NOMO-1 treated with dmso at 0.1 percent for 144 hours (cell line): ENCODE measurements around the gene MCEE.
"Not testable (repeated sequence)": the region's sequence is repeated elsewhere in the genome, so short reads cannot be mapped to it uniquely, and the experiment has no call there.

Experiments
- DNase-seq: peaks from one replicate; lab custom pipeline; 2025; ENCODE audit not compliant: unreplicated experiment; lab: John Stamatoyannopoulos, UW

The MCEE gene

GRCh38 chr2:71083752-71084312, 46.2 kb downstream of the MCEE start:
- DNase-seq = not testable (repeated sequence)

- not testable (repeated sequence) for DNase-seq
These were observed 46.7 kb downstream of the MCEE start for GRCh38 chr2:71083297-71083696.

- DNase-seq = no peak
These were observed 47.4 kb downstream of the MCEE start for GRCh38 chr2:71082402-71083252.

- no peak for DNase-seq
These were observed 51.4 kb downstream of the MCEE start for GRCh38 chr2:71078624-71079023.

- DNase-seq = no peak
These were observed 55.1 kb downstream of the MCEE start for GRCh38 chr2:71074893-71075395.

GRCh38 chr2:71073475-71073874, 56.6 kb downstream of the MCEE start:
- no peak for DNase-seq

- no peak for DNase-seq
These were observed 57.5 kb downstream of the MCEE start for GRCh38 chr2:71072492-71072891.

GRCh38 chr2:71071681-71072398, 58.2 kb downstream of the MCEE start:
- DNase-seq = peak; percentile 81

GRCh38 chr2:71070294-71071093, 59.5 kb downstream of the MCEE start:
- DNase-seq = peak; percentile 64

- no peak for DNase-seq
These were observed 60.7 kb downstream of the MCEE start for GRCh38 chr2:71069376-71069775.

GRCh38 chr2:71068218-71069035, 61.6 kb downstream of the MCEE start, which contains the start of gene NAGK:
Gene NAGK (plus strand): TSS chr2:71068648. CDS start chr2:71068684, 36 bp downstream.
- DNase-seq = peak; percentile 94

GRCh38 chr2:71067567-71068217, 62.3 kb downstream of the MCEE start:
- DNase-seq = no peak

GRCh38 chr2:71066856-71067255, 63.2 kb downstream of the MCEE start:
- DNase-seq = no peak

GRCh38 chr2:71064754-71065621, 65.0 kb downstream of the MCEE start:
- peak; percentile 99 for DNase-seq

- DNase-seq = peak; percentile 20
These were observed 65.9 kb downstream of the MCEE start for GRCh38 chr2:71064110-71064611.

GRCh38 chr2:71063216-71063615, 66.8 kb downstream of the MCEE start:
- no peak for DNase-seq

GRCh38 chr2:71060871-71061270, 69.2 kb downstream of the MCEE start:
- no peak for DNase-seq

- no peak for DNase-seq
These were observed 69.8 kb downstream of the MCEE start for GRCh38 chr2:71060211-71060610.
